ENCODE measurements around the gene STK17A. TPM values are rescaled to one million over a fixed set of nuclear protein-coding genes. Genes with fewer than 3 reads are reported as not detected.

The STK17A gene
- total RNA-seq, 4 donors from 2014 or later = 6.5 to 17.1 (median 13.3) TPM

DNA sequence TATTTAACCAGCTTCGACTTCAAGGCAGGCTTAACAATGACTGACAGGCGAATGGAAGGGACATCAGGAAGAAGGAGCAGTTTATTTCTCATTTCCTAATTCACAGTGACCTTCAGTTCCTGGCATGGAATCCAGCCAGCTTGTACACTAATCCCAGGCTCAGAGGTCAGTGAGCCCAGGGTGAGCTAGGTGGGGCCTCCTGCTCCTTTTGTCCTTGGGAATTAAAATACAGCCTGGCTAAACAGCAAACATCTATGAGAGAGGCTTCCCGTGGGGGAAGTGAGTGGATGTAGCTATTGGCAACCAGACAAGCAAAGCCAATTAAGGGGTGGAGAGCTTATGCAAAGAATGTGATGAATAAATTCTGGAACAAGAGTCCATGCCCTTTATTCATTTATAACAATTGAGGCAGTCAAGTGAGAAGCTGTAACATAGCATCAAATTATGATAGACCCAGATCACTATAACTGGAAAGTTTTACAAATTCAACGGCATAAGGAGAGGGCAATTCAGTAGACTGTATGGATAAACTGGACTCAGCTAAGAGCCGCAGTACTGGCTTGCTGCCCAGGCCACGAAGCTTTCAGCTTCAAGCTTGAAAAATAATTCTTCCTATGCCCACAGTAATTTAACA is 57.1 kb downstream of the STK17A start:
- TF ChIP-seq, protein P1, sequence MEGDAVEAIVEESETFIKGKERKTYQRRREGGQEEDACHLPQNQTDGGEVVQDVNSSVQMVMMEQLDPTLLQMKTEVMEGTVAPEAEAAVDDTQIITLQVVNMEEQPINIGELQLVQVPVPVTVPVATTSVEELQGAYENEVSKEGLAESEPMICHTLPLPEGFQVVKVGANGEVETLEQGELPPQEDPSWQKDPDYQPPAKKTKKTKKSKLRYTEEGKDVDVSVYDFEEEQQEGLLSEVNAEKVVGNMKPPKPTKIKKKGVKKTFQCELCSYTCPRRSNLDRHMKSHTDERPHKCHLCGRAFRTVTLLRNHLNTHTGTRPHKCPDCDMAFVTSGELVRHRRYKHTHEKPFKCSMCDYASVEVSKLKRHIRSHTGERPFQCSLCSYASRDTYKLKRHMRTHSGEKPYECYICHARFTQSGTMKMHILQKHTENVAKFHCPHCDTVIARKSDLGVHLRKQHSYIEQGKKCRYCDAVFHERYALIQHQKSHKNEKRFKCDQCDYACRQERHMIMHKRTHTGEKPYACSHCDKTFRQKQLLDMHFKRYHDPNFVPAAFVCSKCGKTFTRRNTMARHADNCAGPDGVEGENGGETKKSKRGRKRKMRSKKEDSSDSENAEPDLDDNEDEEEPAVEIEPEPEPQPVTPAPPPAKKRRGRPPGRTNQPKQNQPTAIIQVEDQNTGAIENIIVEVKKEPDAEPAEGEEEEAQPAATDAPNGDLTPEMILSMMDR (IDR thresholded peaks at IDR 0.05) = no peak
- no peak for TF ChIP-seq POLR2A (IDR thresholded peaks at IDR 0.05)
- no peak for DNase-seq (ENCODE audit: low spot score in 2 of 2)
- 52 to 53% methylated on average over 6 of the region's 6 CpGs for WGBS, 2 donors
- intact Hi-C loops (cut with DNase I; ENCODE audit: low total_unique reads) = no loop called here
- H3K4me3 ChIP-seq (ENCODE audit: low read depth, poor library complexity, severe bottlenecking) = no peak overlapping the region

DNA sequence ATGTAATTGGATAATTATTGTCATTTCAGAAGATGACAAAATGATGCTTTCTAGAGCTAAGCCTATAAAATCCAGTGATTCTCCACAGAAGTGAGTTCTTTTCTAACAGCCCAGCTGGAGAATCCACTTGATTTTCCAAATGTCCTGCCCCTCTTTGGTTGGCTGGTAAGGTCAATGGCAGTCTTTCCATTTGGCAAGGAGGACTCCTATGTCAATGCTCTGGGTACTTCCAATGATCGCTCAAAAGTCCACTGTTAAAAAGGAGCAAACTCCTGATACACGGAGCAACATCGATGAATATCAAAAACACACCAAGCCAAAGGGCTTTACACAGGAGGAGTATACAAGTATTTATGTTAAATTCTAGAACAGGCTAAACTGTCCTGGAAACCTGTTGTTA is 57.8 kb downstream of the STK17A start:
- TF ChIP-seq, protein P1 (IDR thresholded peaks at IDR 0.05) = no peak
- no peak for TF ChIP-seq POLR2A (IDR thresholded peaks at IDR 0.05)
- intact Hi-C loops (cut with DNase I; ENCODE audit: low total_unique reads) = no loop called here
- WGBS, 2 donors = 96 to 99% methylated on average over 3 of the region's 3 CpGs
- DNase-seq (ENCODE audit: low spot score in 2 of 2) = no peak
- no peak overlapping the region for H3K4me3 ChIP-seq (ENCODE audit: low read depth, poor library complexity, severe bottlenecking)

DNA sequence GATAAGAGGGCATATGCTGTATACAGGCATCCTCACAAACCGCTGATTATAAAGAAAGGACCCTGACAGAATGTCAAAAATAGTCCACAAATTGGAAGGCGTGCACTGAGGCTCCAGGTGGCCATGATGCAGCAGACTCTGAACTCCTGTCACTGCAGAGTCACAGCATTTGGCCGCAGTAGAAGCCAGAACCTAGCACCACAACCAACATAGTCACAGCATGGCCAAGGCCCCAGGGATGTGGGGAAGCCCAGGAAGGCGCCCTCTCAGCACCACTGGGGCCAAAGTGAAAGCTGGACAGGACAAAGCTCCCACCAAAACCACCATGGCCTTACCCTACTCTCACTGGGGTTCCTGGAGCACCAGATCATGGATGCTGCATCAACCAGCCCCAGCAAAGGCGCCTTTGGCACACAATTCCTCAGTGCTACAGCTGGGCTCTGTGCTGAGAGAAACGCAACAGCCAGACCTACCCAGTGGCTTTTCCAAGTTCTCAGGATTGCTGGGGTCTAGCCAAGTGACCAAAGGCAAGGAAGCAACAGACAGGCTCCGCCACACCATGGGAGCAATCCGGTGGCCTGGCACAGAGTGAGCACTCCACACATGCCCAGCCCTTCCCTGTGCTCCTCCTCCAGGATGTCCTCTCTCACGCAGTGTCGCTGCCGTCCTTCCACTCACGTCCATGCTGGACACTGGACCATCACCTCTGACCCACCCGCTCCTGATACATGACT is 60.2 kb downstream of the STK17A start:
- no peak overlapping the region for H3K4me3 ChIP-seq (ENCODE audit: low read depth, poor library complexity, severe bottlenecking)
- WGBS, 2 donors = 93 to 98% methylated on average over 13 of the region's 13 CpGs
- intact Hi-C loops (cut with DNase I; ENCODE audit: low total_unique reads) = no loop called here
- DNase-seq (ENCODE audit: low spot score in 2 of 2) = no peak
- TF ChIP-seq, protein P1 (IDR thresholded peaks at IDR 0.05) = no peak
- TF ChIP-seq POLR2A (IDR thresholded peaks at IDR 0.05) = no peak

- intact Hi-C loops (cut with DNase I; ENCODE audit: low total_unique reads) = no loop called here
- DNase-seq (ENCODE audit: low spot score in 2 of 2) = no peak
- H3K4me3 ChIP-seq (ENCODE audit: low read depth, poor library complexity, severe bottlenecking) = no peak overlapping the region
- TF ChIP-seq, protein P1 (IDR thresholded peaks at IDR 0.05) = no peak
- 82 to 83% methylated on average over 8 of the region's 8 CpGs for WGBS, 2 donors
These were observed 60.9 kb downstream of the STK17A start for GRCh38 chr7:43643846-43644245.

DNA sequence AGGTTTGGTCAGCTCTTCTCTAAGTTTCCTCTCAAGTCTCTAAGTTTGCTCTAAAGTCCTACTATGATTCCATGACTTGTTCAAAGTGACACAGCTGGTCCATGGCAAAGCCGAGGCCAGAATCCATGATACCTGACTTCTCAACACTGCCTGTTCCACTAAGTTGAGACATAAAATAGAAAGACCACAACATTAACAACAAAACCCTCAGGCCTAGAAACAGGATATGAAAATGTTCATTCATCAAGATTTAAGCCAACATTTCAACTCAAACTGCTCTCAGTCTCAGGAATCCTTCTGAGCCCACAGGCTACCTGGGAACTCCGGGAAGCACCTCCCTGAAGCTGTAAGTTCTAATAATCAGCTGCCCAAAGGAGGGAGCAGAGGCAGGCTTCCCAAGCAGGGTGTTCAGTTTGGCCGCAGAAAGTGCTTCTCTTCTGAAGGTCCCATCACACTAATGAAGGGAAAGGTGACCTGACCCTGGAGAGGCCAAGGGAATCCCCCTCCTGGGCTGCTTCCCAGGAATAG is 62.9 kb downstream of the STK17A start:
- DNase-seq (ENCODE audit: low spot score in 2 of 2) = no peak
- intact Hi-C loops (cut with DNase I; ENCODE audit: low total_unique reads) = no loop called here
- TF ChIP-seq POLR2A (IDR thresholded peaks at IDR 0.05) = no peak
- TF ChIP-seq, protein P1 (IDR thresholded peaks at IDR 0.05) = no peak
- H3K4me3 ChIP-seq (ENCODE audit: low read depth, poor library complexity, severe bottlenecking) = no peak overlapping the region
- WGBS, 2 donors = 87 to 91% methylated on average over 3 of the region's 3 CpGs
